ENCODE results near the gene AFG3L2. TPM values are rescaled to one million over a fixed set of nuclear protein-coding genes. Genes with fewer than 3 reads are reported as not detected.

The AFG3L2 gene
- total RNA-seq, 1 experiment from 2014 or later = 66.7 TPM

- no peak for TF ChIP-seq CTCF (IDR thresholded peaks at IDR 0.05 in 2 of 3, conservative IDR thresholded peaks at IDR 0.05 in 1 of 3; ENCODE audit: borderline replicate concordance in 1 of 3, insufficient read depth in 1 of 3, low read depth in 2 of 3, low read length in 2 of 3)
- TF ChIP-seq EZH2 (IDR thresholded peaks at IDR 0.05) = no peak
- peak; percentile 69 for TF ChIP-seq MAX (IDR thresholded peaks at IDR 0.05)
Observed at GRCh38 chr18:12376754-12377555, at the start of gene AFG3L2 (continued).

- CTCF ChIA-PET = no interaction called here
- no TSS peak for BruUV-seq (replicated peaks)
- no peak for TF ChIP-seq ATF3 (IDR thresholded peaks at IDR 0.05)
- TF ChIP-seq ZBTB33 (IDR thresholded peaks at IDR 0.05; ENCODE audit: extremely low read depth, insufficient replicate concordance, low read length) = no peak
- TF ChIP-seq MAX (IDR thresholded peaks at IDR 0.05) = no peak
- no peak for TF ChIP-seq ELF1 (IDR thresholded peaks at IDR 0.05; ENCODE audit: borderline replicate concordance, low read depth)
- no peak for TF ChIP-seq EGR1 (IDR thresholded peaks at IDR 0.05; ENCODE audit: low read depth)
- no peak for TF ChIP-seq YY1 (IDR thresholded peaks at IDR 0.05; ENCODE audit: extremely low read depth, insufficient replicate concordance, low read depth, low read length)
- no peak for TF ChIP-seq POLR2AphosphoS5 (IDR thresholded peaks at IDR 0.05; ENCODE audit: low read depth, low read length)
- TF ChIP-seq SRF (IDR thresholded peaks at IDR 0.05; ENCODE audit: low read depth) = no peak
- TF ChIP-seq JUND (IDR thresholded peaks at IDR 0.05) = no peak
- TF ChIP-seq CEBPB (IDR thresholded peaks at IDR 0.05; ENCODE audit: low read depth) = no peak
- TF ChIP-seq EZH2phosphoT487 (IDR thresholded peaks at IDR 0.05; ENCODE audit: borderline replicate concordance) = no peak
- TF ChIP-seq FOSL1 (IDR thresholded peaks at IDR 0.05; ENCODE audit: low read depth) = no peak
- no peak for TF ChIP-seq REST (IDR thresholded peaks at IDR 0.05; ENCODE audit: low read depth)
Observed at GRCh38 chr18:12424252-12424651, 47.2 kb upstream of the AFG3L2 start.

More at GRCh38 chr18:12424252-12424651, 47.2 kb upstream of the AFG3L2 start:
- Histone ChIP-seq H3K27ac (ENCODE audit: low read depth, low read length) (no peak overlapping the region), H3K4me1 (ENCODE audit: control insufficient read depth in 1 of 2, insufficient read depth in 2 of 2, low read length in 2 of 2) (peaks cover 2 to 6% of the 10 kb centered on the region in 2 experiments; a peak in 1 of 4 replicates), H3K27me3 (ENCODE audit: insufficient read depth, low read length) (no peaks in the 10 kb centered on the region), H3K4me3 (replicated peaks in 1 of 2; ENCODE audit: low read depth in 1 of 2, low read length in 2 of 2) (no peak overlapping the region), H4K20me1 (ENCODE audit: insufficient read depth) (no peaks in the 10 kb centered on the region), H3K79me2 (ENCODE audit: insufficient read depth, low read length) (no peaks in the 10 kb centered on the region), H3K4me2 (ENCODE audit: low read length) (no peak overlapping the region), H3K9me2 (ENCODE audit: insufficient read depth) (no peaks in the 10 kb centered on the region), H3K9ac (ENCODE audit: low read length) (no peak overlapping the region), H3K9me3 (ENCODE audit: control insufficient read depth in 1 of 2, insufficient read depth in 1 of 2, low read depth in 1 of 2, low read length in 2 of 2) (no peaks in the 10 kb centered on the region), H2AFZ (ENCODE audit: low read depth, low read length, poor library complexity, severe bottlenecking) (no peak overlapping the region), H3K36me3 (ENCODE audit: control insufficient read depth in 1 of 2, insufficient read depth in 2 of 2, low read length in 2 of 2) (peaks cover 0 to 2% of the 10 kb centered on the region in 2 experiments; a peak in 1 of 4 replicates)
- DNase-seq (ENCODE audit: low read depth, low spot score) (no peak), ATAC-seq (no peak)
- ChIA-PET POLR2A (interaction anchor here (0.9 kb wide), 1 partner anchor 17 kb away, joined by 3 read pairs; the partner anchor contains the start of gene PRELID3A), RAD21 (ENCODE audit: low non-redundant PET in 1 of 2, low total read pairs in 2 of 2, uncharacterized antibody in 2 of 2, unreplicated experiment in 2 of 2) (no interaction called here)
- intact Hi-C loops (cut with micrococcal nuclease) = no loop called here

Measured in HCT116 (cell line).